Spinal cord (tissue), 10 donors: ENCODE results near the gene SS18L1. TPM values are rescaled to one million over a fixed set of nuclear protein-coding genes. Genes with fewer than 3 reads are reported as not detected.

Experiments
- DNase-seq, 6 donors: peaks; one replicate each; pipeline versions ENCODE4 v3.0.0 to v3.0.0-alpha.2; 2013 to 2015; ENCODE audit warnings: low spot score in 6 of 6, low read depth in 4 of 6
- H3K27ac ChIP-seq: one replicate; pipeline ENCODE4 v1.5.1; 2013; ENCODE audit warnings: low read depth, low read length, control low read depth
- H3K27me3 ChIP-seq: one replicate; pipeline ENCODE4 v1.6.1; 2013; ENCODE audit warnings: low read length; ENCODE audit not compliant: control insufficient read depth, insufficient read depth
- H3K36me3 ChIP-seq: one replicate; pipeline ENCODE4 v1.6.1; 2013; ENCODE audit warnings: low read length; ENCODE audit not compliant: control insufficient read depth, insufficient read depth
- H3K4me1 ChIP-seq: one replicate; pipeline ENCODE4 v1.6.1; 2013; ENCODE audit warnings: low read length; ENCODE audit not compliant: control insufficient read depth, insufficient read depth
- H3K4me3 ChIP-seq: one replicate; pipeline ENCODE4 v1.5.1; 2013; ENCODE audit warnings: low read depth, low read length, control low read depth
- H3K9me3 ChIP-seq: one replicate; pipeline ENCODE4 v1.6.1; 2013; ENCODE audit warnings: low read length; ENCODE audit not compliant: control insufficient read depth, insufficient read depth
- WGBS: methylation state at CpG from one replicate; pipeline ENCODE4 v1.1.5; 2013; ENCODE audit warnings: missing lambda C conversion rate; ENCODE audit not compliant: insufficient coverage; 5-methylcytosine and 5-hydroxymethylcytosine counted together
- polyA plus RNA-seq, 2 donors: library from polyadenylated mRNA; unstranded; fragments of 120-200 nt; gene quantifications; one replicate each; pipeline ENCODE4 v1.2.1, GENCODE V29; 2013; ENCODE audit not compliant: insufficient read length in 2 of 2
- total RNA-seq, 2 donors: library from RNA; depleted of rRNA in 1 of 2; stranded (reverse); fragments of 120-200 nt in 1 of 2; fragments of >200 nt in 1 of 2; gene quantifications; one replicate each; pipeline versions ENCODE4 v1.2.3 to v1.2.4, GENCODE V29; 2013 to 2014
- donor health status: healthy.

Gene SS18L1
- total and polyA plus RNA-seq, 4 donors = 21.5 to 58.2 (median 47.5) TPM

- H3K36me3 ChIP-seq = peaks cover 88% of the 10 kb centered on the region
- no peaks in the 10 kb centered on the region for H3K9me3 ChIP-seq
- no peaks in the 10 kb centered on the region for H3K27me3 ChIP-seq
- no peak overlapping the region for H3K4me3 ChIP-seq
- 96% methylated on average over 6 of the region's 6 CpGs for WGBS
- DNase-seq = no peak
- H3K4me1 ChIP-seq = no peaks in the 10 kb centered on the region
- H3K27ac ChIP-seq = no peak overlapping the region
Measured at GRCh38 chr20:62167474-62167873, 23.9 kb downstream of the SS18L1 start.

GRCh38 chr20:62168061-62168460 is 24.5 kb downstream of the SS18L1 start:
- Histone ChIP-seq H3K27ac (no peak overlapping the region), H3K27me3 (no peaks in the 10 kb centered on the region), H3K9me3 (no peaks in the 10 kb centered on the region), H3K4me1 (no peaks in the 10 kb centered on the region), H3K4me3 (no peak overlapping the region), H3K36me3 (peaks cover 88% of the 10 kb centered on the region)
- no peak for DNase-seq
- WGBS = 85% methylated on average over 2 of the region's 4 CpGs

GRCh38 chr20:62168890-62169435 is 25.4 kb downstream of the SS18L1 start:
- Histone ChIP-seq H3K4me3 (no peak overlapping the region), H3K36me3 (peaks cover 87% of the 10 kb centered on the region), H3K9me3 (no peaks in the 10 kb centered on the region), H3K27me3 (no peaks in the 10 kb centered on the region), H3K4me1 (no peaks in the 10 kb centered on the region), H3K27ac (no peak overlapping the region)
- 95% methylated on average over 21 of the region's 23 CpGs for WGBS
- no peak for DNase-seq

GRCh38 chr20:62170536-62170935 is 27.0 kb downstream of the SS18L1 start:
- Histone ChIP-seq H3K36me3 (peaks cover 87% of the 10 kb centered on the region), H3K9me3 (no peaks in the 10 kb centered on the region), H3K27me3 (no peaks in the 10 kb centered on the region), H3K4me3 (no peak overlapping the region), H3K27ac (no peak overlapping the region), H3K4me1 (peaks cover 6% of the 10 kb centered on the region)
- WGBS = 93% methylated on average over 8 of the region's 9 CpGs
- DNase-seq = no peak

GRCh38 chr20:62171245-62171644 is 27.7 kb downstream of the SS18L1 start:
- H3K4me3 ChIP-seq = no peak overlapping the region
- peaks cover 87% of the 10 kb centered on the region for H3K36me3 ChIP-seq
- H3K27me3 ChIP-seq = no peaks in the 10 kb centered on the region
- no peak overlapping the region for H3K27ac ChIP-seq
- peaks cover 6% of the 10 kb centered on the region for H3K4me1 ChIP-seq
- 78% methylated on average over 5 of the region's 8 CpGs for WGBS
- no peaks in the 10 kb centered on the region for H3K9me3 ChIP-seq
- no peak for DNase-seq

GRCh38 chr20:62172666-62173065 is 29.1 kb downstream of the SS18L1 start:
- DNase-seq = no peak
- whole genome bisulfite sequencing = 94% methylated on average over 14 of the region's 18 CpGs
- Histone ChIP-seq H3K9me3 (no peaks in the 10 kb centered on the region), H3K27ac (no peak overlapping the region), H3K27me3 (no peaks in the 10 kb centered on the region), H3K4me3 (no peak overlapping the region), H3K4me1 (peaks cover 9% of the 10 kb centered on the region), H3K36me3 (peaks cover 93% of the 10 kb centered on the region)

- H3K36me3 ChIP-seq = peaks cover 93% of the 10 kb centered on the region
- H3K4me1 ChIP-seq = peaks cover 9% of the 10 kb centered on the region
- no peaks in the 10 kb centered on the region for H3K27me3 ChIP-seq
- DNase-seq = peak in 1 of 6 donors; percentile 89
- no peak overlapping the region for H3K4me3 ChIP-seq
- no peak overlapping the region for H3K27ac ChIP-seq
- 80% methylated on average over 28 of the region's 28 CpGs for WGBS
- no peaks in the 10 kb centered on the region for H3K9me3 ChIP-seq
Measured at GRCh38 chr20:62174021-62174804, 30.6 kb downstream of the SS18L1 start.

- Histone ChIP-seq H3K27me3 (no peaks in the 10 kb centered on the region), H3K27ac (no peak overlapping the region), H3K4me3 (no peak overlapping the region), H3K9me3 (no peaks in the 10 kb centered on the region), H3K4me1 (peaks cover 9% of the 10 kb centered on the region), H3K36me3 (peaks cover 87% of the 10 kb centered on the region)
- DNase-seq = no peak
- WGBS = 81% methylated on average over 25 of the region's 26 CpGs
Measured at GRCh38 chr20:62174870-62175624, 31.5 kb downstream of the SS18L1 start.

GRCh38 chr20:62175711-62176110 is 32.1 kb downstream of the SS18L1 start:
- Histone ChIP-seq H3K36me3 (peaks cover 80% of the 10 kb centered on the region), H3K4me1 (peaks cover 9% of the 10 kb centered on the region), H3K27me3 (no peaks in the 10 kb centered on the region), H3K9me3 (no peaks in the 10 kb centered on the region), H3K4me3 (no peak overlapping the region), H3K27ac (no peak overlapping the region)
- no peak for DNase-seq
- 99% methylated on average over 9 of the region's 10 CpGs for WGBS
